HEK293 (cell line): ENCODE data around the gene TMEM72.

Experiments used
- HOXA7 ChIP-seq: sonication (generic); formaldehyde crosslinking; IDR thresholded peaks from 2 replicates; pipeline ENCODE4 v1.8.1; 2022; ENCODE audit warnings: missing genetic modification reagents, borderline replicate concordance
- OSR2 ChIP-seq: fragments of 450-650 bp; formaldehyde crosslinking; IDR thresholded peaks from 2 replicates; pipeline ENCODE4 v1.5.1; 2016; ENCODE audit warnings: missing biosample characterization, missing genetic modification characterization
- PRDM4 ChIP-seq: fragments of 450-650 bp; formaldehyde crosslinking; IDR thresholded peaks from 2 replicates; pipeline ENCODE4 v1.5.1; 2017; ENCODE audit warnings: missing biosample characterization, missing genetic modification characterization
- SP2 ChIP-seq: fragments of 450-650 bp; formaldehyde crosslinking; IDR thresholded peaks from 2 replicates; pipeline ENCODE4 v1.5.1; 2016; ENCODE audit warnings: missing biosample characterization, missing genetic modification characterization
- TSHZ1 ChIP-seq: fragments of 450-650 bp; formaldehyde crosslinking; IDR thresholded peaks from 2 replicates; pipeline ENCODE4 v1.5.1; 2016; ENCODE audit warnings: missing biosample characterization, missing genetic modification characterization, borderline replicate concordance
- ZBTB21 ChIP-seq: fragments of 450-650 bp; formaldehyde crosslinking; IDR thresholded peaks from 2 replicates; pipeline ENCODE4 v1.5.1; 2017; ENCODE audit warnings: missing biosample characterization, missing genetic modification characterization
- ZFP37 ChIP-seq: fragments of 450-650 bp; formaldehyde crosslinking; IDR thresholded peaks from 2 replicates; pipeline ENCODE4 v1.5.1; 2016; ENCODE audit warnings: missing biosample characterization, missing genetic modification characterization
- ZNF555 ChIP-seq: fragments of 450-650 bp; formaldehyde crosslinking; conservative IDR thresholded peaks from 2 replicates; pipeline ENCODE4 v1.5.1; 2017; ENCODE audit warnings: missing biosample characterization, mild to moderate bottlenecking, missing genetic modification characterization, inconsistent platforms
- TF ChIP-seq, protein P1 (sequence below): fragments of 450-650 bp; formaldehyde crosslinking; IDR thresholded peaks from 2 replicates; pipeline ENCODE4 v1.5.1; 2016; ENCODE audit warnings: missing biosample characterization, missing genetic modification characterization
- TF ChIP-seq, protein P2 (sequence below): fragments of 450-650 bp; formaldehyde crosslinking; optimal IDR thresholded peaks from 2 replicates; pipeline ENCODE3; 2016; ENCODE audit warnings: missing biosample characterization, mild to moderate bottlenecking, missing genetic modification characterization

- TF ChIP-seq, protein P1, sequence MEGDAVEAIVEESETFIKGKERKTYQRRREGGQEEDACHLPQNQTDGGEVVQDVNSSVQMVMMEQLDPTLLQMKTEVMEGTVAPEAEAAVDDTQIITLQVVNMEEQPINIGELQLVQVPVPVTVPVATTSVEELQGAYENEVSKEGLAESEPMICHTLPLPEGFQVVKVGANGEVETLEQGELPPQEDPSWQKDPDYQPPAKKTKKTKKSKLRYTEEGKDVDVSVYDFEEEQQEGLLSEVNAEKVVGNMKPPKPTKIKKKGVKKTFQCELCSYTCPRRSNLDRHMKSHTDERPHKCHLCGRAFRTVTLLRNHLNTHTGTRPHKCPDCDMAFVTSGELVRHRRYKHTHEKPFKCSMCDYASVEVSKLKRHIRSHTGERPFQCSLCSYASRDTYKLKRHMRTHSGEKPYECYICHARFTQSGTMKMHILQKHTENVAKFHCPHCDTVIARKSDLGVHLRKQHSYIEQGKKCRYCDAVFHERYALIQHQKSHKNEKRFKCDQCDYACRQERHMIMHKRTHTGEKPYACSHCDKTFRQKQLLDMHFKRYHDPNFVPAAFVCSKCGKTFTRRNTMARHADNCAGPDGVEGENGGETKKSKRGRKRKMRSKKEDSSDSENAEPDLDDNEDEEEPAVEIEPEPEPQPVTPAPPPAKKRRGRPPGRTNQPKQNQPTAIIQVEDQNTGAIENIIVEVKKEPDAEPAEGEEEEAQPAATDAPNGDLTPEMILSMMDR (tag by site-specific recombination): no peak
- no peak for TF ChIP-seq ZFP37 (tag by site-specific recombination)
- TF ChIP-seq PRDM4 (tag by site-specific recombination): no peak
- TF ChIP-seq ZBTB21 (tag by site-specific recombination): no peak
- TF ChIP-seq TSHZ1 (tag by site-specific recombination): no peak
- TF ChIP-seq ZNF555 (tag by site-specific recombination): no peak
- TF ChIP-seq, protein P2, sequence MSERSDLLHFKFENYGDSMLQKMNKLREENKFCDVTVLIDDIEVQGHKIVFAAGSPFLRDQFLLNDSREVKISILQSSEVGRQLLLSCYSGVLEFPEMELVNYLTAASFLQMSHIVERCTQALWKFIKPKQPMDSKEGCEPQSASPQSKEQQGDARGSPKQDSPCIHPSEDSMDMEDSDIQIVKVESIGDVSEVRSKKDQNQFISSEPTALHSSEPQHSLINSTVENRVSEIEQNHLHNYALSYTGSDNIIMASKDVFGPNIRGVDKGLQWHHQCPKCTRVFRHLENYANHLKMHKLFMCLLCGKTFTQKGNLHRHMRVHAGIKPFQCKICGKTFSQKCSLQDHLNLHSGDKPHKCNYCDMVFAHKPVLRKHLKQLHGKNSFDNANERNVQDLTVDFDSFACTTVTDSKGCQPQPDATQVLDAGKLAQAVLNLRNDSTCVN (tag by site-specific recombination): no peak
- no peak for TF ChIP-seq SP2 (tag by site-specific recombination)
- TF ChIP-seq OSR2 (tag by site-specific recombination): no peak
- no peak for TF ChIP-seq HOXA7
Measured at GRCh38 chr10:44883593-44884331, 27.4 kb upstream of the TMEM72 start.
